GM19467 (cell line): ENCODE measurements around the gene PLXNB2.

Source experiments
- ATAC-seq: cut with Tn5 transposase; IDR thresholded peaks from one replicate; pipeline ENCODE4 v1.9.1; 2021; ENCODE audit warnings: mild to moderate bottlenecking, moderate library complexity; ENCODE audit not compliant: unreplicated experiment

PLXNB2 gene

DNA sequence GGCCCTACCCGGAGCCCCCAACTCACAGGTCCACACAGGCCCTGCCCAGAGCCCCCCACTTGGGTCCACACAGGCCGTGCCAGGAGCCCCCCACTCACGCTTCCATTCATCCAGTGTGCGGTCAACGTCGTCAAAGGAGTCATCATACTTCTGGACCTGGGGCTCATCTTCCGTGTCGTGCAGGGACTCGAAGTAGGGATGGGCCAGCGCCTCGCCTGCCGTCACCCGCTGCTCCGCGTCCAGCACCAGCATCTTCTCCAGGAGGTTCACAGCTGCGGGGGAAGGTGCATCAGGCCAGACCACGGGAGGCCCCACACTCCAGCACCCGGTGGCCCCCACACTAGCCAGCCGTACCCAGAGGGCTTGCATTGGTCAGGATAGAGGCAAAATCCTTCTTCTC lies 52.3 kb downstream of the PLXNB2 start:
- ATAC-seq, result no peak

GRCh38 chr22:50253941-50254340 lies 53.5 kb downstream of the PLXNB2 start:
- no peak for ATAC-seq

DNA sequence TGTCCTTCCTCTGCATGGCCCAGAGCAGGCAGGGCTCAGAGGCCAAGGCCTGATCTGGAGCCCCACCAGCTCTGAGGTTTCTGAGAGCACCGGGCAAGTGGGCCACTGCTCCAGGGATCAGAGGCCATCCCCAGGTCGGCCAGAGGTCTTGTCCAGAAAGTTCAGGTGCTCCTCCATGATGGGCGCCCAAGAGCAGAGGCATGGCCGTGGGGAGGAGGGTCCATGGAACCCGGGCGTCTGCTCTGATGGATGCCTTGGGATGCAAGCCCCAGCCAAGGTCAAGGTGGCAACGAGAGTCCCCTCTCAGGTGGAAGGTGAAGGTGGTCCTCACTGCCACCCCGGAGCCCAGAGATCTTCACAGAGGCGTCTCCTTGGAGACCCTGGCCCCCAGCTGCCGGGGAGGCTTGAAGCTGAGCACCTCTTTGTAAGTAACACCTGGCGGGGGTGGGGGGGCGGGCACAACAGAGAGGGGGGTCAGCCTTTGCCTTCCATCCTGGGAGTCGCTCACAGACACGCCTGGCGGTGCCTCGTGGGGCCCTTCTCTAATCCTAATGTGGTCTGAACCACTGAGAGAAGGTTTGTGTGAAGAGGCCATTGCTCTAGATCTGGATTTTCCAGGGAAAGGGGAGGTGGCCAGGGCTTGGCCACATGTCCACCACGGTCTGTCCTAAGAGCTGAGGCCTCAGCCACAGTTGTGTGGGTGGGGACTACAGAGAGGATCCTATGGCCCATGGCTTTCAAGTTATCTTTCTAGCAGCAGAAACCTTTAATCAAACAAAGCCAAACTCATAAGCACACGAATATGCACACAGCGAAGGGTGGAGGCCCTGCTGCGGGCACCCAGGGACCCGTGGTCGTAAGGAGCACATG lies 54.2 kb downstream of the PLXNB2 start:
- no peak for ATAC-seq

DNA sequence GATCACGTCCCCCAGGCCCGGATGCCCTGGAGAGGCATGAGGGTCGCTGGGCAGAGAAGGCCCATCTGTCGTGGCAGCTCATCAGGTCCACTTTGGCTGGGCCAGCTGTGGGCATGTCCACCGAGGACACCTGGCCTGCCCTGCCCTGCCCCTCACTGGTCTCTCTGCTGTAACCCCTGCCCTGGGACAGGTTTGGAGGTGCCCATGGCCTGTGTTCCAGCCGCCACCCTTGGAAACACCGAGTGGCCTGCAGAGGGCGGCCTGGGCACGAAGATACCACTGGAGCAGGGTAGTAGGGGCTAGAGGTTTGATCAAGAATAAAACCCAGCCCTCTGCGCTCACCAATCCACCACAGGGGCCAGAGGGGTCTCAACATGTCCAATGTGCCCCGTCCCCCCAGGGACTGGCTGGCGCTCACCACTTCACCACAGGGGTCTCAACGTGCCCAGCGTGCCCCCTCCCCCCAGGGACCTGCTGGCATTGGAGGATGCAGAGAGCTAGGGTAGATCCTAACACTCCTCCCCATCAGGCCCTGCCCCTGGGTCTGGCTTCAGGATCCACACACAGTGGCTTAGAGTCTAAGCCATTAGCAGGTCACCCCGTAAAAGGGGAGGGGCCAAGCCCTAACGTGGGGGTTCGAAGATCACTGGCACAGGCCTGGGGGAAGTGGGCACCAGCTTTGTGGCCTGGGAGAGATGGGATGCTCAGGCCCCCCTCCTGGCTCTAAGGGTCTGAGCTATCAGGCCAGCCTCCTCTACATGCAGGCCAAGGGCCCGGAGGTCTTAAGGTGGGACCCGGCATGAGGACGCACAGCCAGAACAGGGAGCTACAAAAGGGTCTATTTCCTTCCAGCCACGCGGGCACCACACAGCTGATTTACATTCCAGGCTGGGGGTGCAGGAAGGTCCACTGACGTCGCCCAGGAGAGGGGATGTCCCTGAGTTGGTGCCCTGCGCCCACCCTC lies 55.1 kb downstream of the PLXNB2 start:
- no peak for ATAC-seq

DNA sequence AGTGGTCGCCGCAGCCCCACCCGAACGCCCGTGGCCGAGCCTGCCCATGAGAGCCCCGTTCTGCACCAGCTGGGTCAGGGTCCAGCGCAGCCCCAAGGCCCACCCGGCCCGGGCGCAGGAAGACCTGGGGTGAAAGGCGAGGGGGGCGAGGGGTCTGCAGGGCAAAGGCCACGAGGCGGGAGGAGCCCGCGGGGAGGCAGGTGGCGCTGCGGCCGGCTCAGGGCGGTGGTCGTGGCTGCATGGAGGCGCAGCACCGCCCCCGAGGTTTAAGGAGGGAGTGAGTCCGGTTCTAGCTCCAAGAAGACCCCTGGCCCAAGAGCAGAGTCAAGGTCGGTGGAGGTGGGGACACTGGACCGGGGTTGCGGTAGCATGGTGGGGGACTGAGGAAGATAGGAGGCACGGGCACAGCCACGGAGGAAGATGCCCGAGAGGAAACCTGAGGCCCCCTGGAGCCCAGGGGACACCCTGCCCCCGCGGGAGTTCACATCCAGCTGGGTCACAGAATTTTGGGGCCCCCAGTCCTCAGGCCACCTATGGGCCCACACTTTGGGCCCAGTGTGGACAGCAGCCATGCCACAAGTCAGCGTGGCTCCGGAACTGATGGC lies 55.9 kb downstream of the PLXNB2 start:
- ATAC-seq, result no peak

- peak; percentile 35 for ATAC-seq
Measured at GRCh38 chr22:50250555-50251476, 56.6 kb downstream of the PLXNB2 start, which contains the start of gene HDAC10. TSS of gene HDAC10 (minus strand) at chr22:50251265. CDS start at chr22:50251032, 233 bp downstream.

DNA sequence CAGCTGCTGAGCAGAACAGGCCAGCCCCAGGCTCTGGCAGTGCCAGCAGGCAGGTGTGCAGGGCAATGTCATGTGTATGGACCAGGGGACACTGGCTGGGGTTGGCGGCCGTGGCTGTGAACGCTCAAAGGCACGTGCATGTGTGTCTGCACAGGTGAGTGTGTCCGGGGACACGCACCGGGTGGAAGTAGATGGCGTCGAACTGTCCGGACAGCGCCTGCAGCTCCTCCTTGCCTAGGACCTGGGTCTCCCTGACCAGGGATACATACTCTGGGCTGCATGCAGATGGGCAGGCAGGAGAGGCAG lies 57.2 kb downstream of the PLXNB2 start:
- ATAC-seq, result no peak

- no peak for ATAC-seq
Measured at GRCh38 chr22:50249341-50250248, 57.9 kb downstream of the PLXNB2 start.

- no peak for ATAC-seq
Measured at GRCh38 chr22:50248196-50249081, 59.0 kb downstream of the PLXNB2 start.

DNA sequence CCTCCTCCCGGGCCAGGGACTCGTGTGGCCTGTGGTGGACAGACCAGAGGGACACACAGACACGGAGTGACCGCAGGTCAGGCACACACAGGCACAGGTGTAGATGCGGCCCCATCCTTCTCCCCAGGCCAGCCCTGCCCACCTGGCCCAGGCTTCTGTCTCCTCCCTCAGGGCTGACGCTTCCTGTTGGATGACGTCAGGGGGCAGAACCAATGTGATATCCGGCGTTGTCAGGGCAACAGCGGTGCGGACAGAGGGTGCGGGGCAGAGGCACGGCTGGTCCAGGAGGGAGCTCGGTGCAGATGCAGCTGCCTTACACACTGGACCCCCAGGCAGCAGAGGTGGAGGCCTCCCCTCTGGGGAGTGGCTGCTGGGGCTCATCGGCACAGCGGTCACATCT lies 59.7 kb downstream of the PLXNB2 start:
- ATAC-seq, result no peak

- no peak for ATAC-seq
Measured at GRCh38 chr22:50246242-50247175, 60.9 kb downstream of the PLXNB2 start.

DNA sequence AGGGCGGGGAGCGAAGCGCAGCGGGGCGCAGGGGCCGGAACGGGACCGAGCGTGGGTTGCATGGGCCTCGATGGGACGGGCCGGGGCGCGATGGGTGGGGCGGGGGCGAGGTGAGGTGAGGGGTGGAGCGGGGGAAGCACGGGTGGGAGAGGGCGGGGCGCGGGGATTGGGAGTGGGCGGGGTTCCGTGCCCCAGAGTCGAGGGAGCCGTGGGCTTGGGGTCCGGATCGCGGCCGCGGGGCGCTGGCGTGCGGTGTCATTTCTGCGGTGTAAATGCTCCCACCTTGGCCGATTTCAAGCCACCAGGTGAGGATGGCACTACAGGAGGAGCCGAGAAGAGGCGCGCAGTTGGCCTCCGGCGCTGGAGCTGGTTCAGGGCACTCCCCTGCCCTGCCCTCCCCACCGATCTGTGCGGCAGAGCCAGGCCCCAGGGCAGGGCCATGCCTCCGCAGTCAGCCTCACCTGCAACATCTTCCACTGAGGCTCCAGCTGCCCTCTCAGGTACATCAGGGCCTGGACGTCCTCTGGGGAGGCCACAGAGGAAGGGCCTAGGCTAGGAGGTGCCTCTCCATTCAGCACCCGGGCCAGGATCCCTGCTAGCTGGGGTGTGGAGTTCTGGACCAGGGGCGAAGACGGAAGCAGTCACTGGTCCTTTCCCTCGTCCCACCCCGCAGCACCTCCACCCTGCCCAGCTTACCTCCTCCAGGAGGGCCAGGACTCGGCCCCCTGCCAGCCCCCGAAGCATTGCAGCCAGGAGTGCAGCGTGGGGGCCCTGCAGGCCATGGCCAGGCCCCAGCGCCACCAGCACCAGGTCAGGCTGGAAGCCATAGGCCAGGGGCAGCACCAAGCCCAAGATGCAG lies 62.0 kb downstream of the PLXNB2 start:
- no peak for ATAC-seq

- peak; percentile 58 for ATAC-seq
Measured at GRCh38 chr22:50244420-50245213, 62.8 kb downstream of the PLXNB2 start, which contains the start of gene TUBGCP6. TSS of gene TUBGCP6 (minus strand) at chr22:50245023. CDS start at chr22:50244459, 564 bp downstream.

GRCh38 chr22:50243685-50244419 lies 63.6 kb downstream of the PLXNB2 start:
- ATAC-seq, result no peak
